MM.1S (cell line): ENCODE results near the gene PDSS2.

ENCODE experiments used
- DNase-seq: peaks from one replicate; pipeline ENCODE4 v3.0.0-alpha.2; 2015
- H2AFZ ChIP-seq: fragments of 300-600 bp; sonication (generic); 2 replicates; pipeline ENCODE4 v1.6.0; 2016; ENCODE audit warnings: antibody characterized with exemption, low read length
- H3F3A ChIP-seq: fragments of 300-600 bp; sonication (generic); 2 replicates; pipeline ENCODE4 v1.6.1; 2016; ENCODE audit warnings: mild to moderate bottlenecking, antibody characterized with exemption, low read length, moderate library complexity, mixed read lengths; ENCODE audit not compliant: insufficient read depth
- H3K27ac ChIP-seq: fragments of 300-600 bp; sonication (generic); 2 replicates; pipeline ENCODE4 v1.5.1; 2016; ENCODE audit warnings: mild to moderate bottlenecking, low read length
- H3K27me3 ChIP-seq: fragments of 300-600 bp; sonication (generic); replicated peaks from 2 replicates; pipeline ENCODE4 v1.6.0; 2016; ENCODE audit warnings: low read length; ENCODE audit not compliant: insufficient read depth
- H3K36me3 ChIP-seq: fragments of 300-600 bp; sonication (generic); replicated peaks from 2 replicates; pipeline ENCODE4 v1.6.1; 2016; ENCODE audit warnings: mild to moderate bottlenecking, low read length, mixed read lengths; ENCODE audit not compliant: insufficient read depth
- H3K4me1 ChIP-seq: fragments of 300-600 bp; sonication (generic); 2 replicates; pipeline ENCODE4 v1.6.1; 2016; ENCODE audit warnings: low read length, mixed read lengths
- H3K4me2 ChIP-seq: fragments of 300-600 bp; sonication (generic); 2 replicates; pipeline ENCODE4 v1.6.0; 2016; ENCODE audit warnings: low read depth, low read length
- H3K4me3 ChIP-seq: fragments of 300-600 bp; sonication (generic); 2 replicates; pipeline ENCODE4 v1.5.1; 2016; ENCODE audit warnings: low read length, mixed read lengths
- H3K79me2 ChIP-seq: fragments of 300-600 bp; sonication (generic); 2 replicates; pipeline ENCODE4 v1.6.1; 2016; ENCODE audit warnings: mixed run types, low read length, mixed read lengths
- H3K9ac ChIP-seq: fragments of 300-600 bp; sonication (generic); 2 replicates; pipeline ENCODE4 v1.6.1; 2016; ENCODE audit warnings: low read length, mixed read lengths
- H3K9me2 ChIP-seq: fragments of 300-600 bp; sonication (generic); replicated peaks from 2 replicates; pipeline ENCODE4 v1.6.1; 2016; ENCODE audit warnings: mild to moderate bottlenecking, low read length, mixed read lengths; ENCODE audit not compliant: insufficient read depth
- H3K9me3 ChIP-seq: fragments of 300-600 bp; sonication (generic); replicated peaks from 2 replicates; pipeline ENCODE4 v1.6.1; 2016; ENCODE audit warnings: mild to moderate bottlenecking, low read length, mixed read lengths; ENCODE audit not compliant: insufficient read depth
- H4K20me1 ChIP-seq: fragments of 300-600 bp; sonication (generic); 2 replicates; pipeline ENCODE4 v1.6.1; 2016; ENCODE audit warnings: mild to moderate bottlenecking, low read length, moderate library complexity, mixed read lengths; ENCODE audit not compliant: insufficient read depth
- CTCF ChIP-seq: fragments of 300-600 bp; sonication (generic); IDR thresholded peaks from 2 replicates; pipeline ENCODE4 v1.5.1; 2016; ENCODE audit warnings: antibody characterized with exemption, low read length, mixed read lengths
- EZH2 ChIP-seq: fragments of 300-600 bp; sonication (generic); optimal IDR thresholded peaks from 2 replicates; pipeline ENCODE3; 2017; ENCODE audit warnings: low read depth, mild to moderate bottlenecking, antibody characterized with exemption, low read length, mixed read lengths
- EZH2phosphoT487 ChIP-seq: fragments of 300-600 bp; sonication (generic); IDR thresholded peaks from 2 replicates; pipeline ENCODE4 v1.6.1; 2018; ENCODE audit warnings: antibody characterized with exemption, low read length

PDSS2 gene

GRCh38 chr6:107122748-107123147 is 336.6 kb downstream of the PDSS2 start:
- Histone ChIP-seq H3K4me3 (no peak overlapping the region), H3K27me3 (no peaks in the 10 kb centered on the region), H4K20me1 (no peaks in the 10 kb centered on the region), H2AFZ (no peak overlapping the region), H3K36me3 (no peaks in the 10 kb centered on the region), H3K79me2 (no peaks in the 10 kb centered on the region), H3K9ac (no peak overlapping the region), H3K4me1 (peaks cover 16% of the 10 kb centered on the region), H3K9me2 (no peaks in the 10 kb centered on the region), H3F3A (0 out of 2 replicates have a peak, but pooled peaks cover under 1% of the 10 kb centered on the region), H3K9me3 (no peaks in the 10 kb centered on the region), H3K27ac (no peak overlapping the region), H3K4me2 (no peak overlapping the region)
- DNase-seq: no peak
- no peak for TF ChIP-seq EZH2
- no peak for TF ChIP-seq EZH2phosphoT487
- no peak for TF ChIP-seq CTCF

- no peak overlapping the region for H3K4me3 ChIP-seq
- no peaks in the 10 kb centered on the region for H3K9me2 ChIP-seq
- H3K9me3 ChIP-seq: no peaks in the 10 kb centered on the region
- H3K4me1 ChIP-seq: peaks cover 23% of the 10 kb centered on the region
- H3K79me2 ChIP-seq: no peaks in the 10 kb centered on the region
- H3K36me3 ChIP-seq: no peaks in the 10 kb centered on the region
- H3F3A ChIP-seq: 0 out of 2 replicates have a peak, but pooled peaks cover 3% of the 10 kb centered on the region
- H4K20me1 ChIP-seq: no peaks in the 10 kb centered on the region
- TF ChIP-seq EZH2 (no peak), EZH2phosphoT487 (no peak)
- H2AFZ ChIP-seq: no peak overlapping the region
- H3K4me2 ChIP-seq: no peak overlapping the region
- no peak overlapping the region for H3K9ac ChIP-seq
- DNase-seq: no peak
- H3K27me3 ChIP-seq: no peaks in the 10 kb centered on the region
- no peak overlapping the region for H3K27ac ChIP-seq
Observed at GRCh38 chr6:107121964-107122495, 337.3 kb downstream of the PDSS2 start.

- Histone ChIP-seq H3K9ac (no peak overlapping the region), H3F3A (peaks cover 8% of the 10 kb centered on the region), H3K4me2 (no peak overlapping the region), H3K27me3 (no peaks in the 10 kb centered on the region), H4K20me1 (no peaks in the 10 kb centered on the region), H3K36me3 (no peaks in the 10 kb centered on the region), H3K79me2 (no peaks in the 10 kb centered on the region), H3K9me3 (no peaks in the 10 kb centered on the region), H3K4me1 (peaks cover 27% of the 10 kb centered on the region), H3K4me3 (no peak overlapping the region), H2AFZ (no peak overlapping the region), H3K27ac (no peak overlapping the region), H3K9me2 (no peaks in the 10 kb centered on the region)
- DNase-seq: no peak
- TF ChIP-seq EZH2phosphoT487 (no peak), CTCF (no peak), EZH2 (no peak)
Observed at GRCh38 chr6:107121266-107121665, 338.1 kb downstream of the PDSS2 start.

- H3K27me3 ChIP-seq: no peaks in the 10 kb centered on the region
- peaks cover 24% of the 10 kb centered on the region for H3K4me1 ChIP-seq
- no peaks in the 10 kb centered on the region for H3K36me3 ChIP-seq
- no peak overlapping the region for H3K4me2 ChIP-seq
- H3K9me3 ChIP-seq: no peaks in the 10 kb centered on the region
- TF ChIP-seq CTCF: no peak
- no peak for TF ChIP-seq EZH2
- no peaks in the 10 kb centered on the region for H3K9me2 ChIP-seq
- H2AFZ ChIP-seq: no peak overlapping the region
- H3K4me3 ChIP-seq: no peak overlapping the region
- H3K79me2 ChIP-seq: no peaks in the 10 kb centered on the region
- H3K27ac ChIP-seq: no peak overlapping the region
- peaks cover 16% of the 10 kb centered on the region for H3F3A ChIP-seq
- H4K20me1 ChIP-seq: no peaks in the 10 kb centered on the region
- no peak for DNase-seq
- no peak overlapping the region for H3K9ac ChIP-seq
Observed at GRCh38 chr6:107120404-107120803, 339.0 kb downstream of the PDSS2 start.
